ENCODE results near the gene MED29. TPM values are rescaled to one million over a fixed set of nuclear protein-coding genes. Genes with fewer than 3 reads are reported as not detected.

The MED29 gene
- total and polyA plus RNA-seq, 8 donors, result 6.4 to 91.0 (median 21.3) TPM

DNA sequence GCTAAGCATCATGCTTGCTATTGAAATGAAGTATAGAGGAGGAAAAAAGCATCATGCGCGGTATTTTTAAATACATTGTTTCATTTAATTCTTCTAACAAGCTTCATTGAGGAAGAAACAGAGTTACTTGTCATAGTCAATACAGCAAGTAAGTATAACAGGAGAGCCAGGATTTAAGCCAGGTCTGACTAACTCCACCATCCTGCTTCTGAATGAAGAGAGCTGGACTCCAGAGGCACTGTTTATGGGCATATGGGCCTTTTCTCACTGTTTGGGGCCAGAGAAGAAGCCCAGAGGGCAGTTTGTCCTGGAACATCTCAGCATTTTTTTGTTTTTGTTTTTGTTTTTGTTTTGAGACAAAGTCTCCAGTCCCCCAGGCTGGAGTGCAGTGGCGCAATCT, 41.0 kb upstream of the MED29 start:
- H3K4me1 ChIP-seq, result peaks cover 12 to 63% (median 30%) of the 10 kb centered on the region in 4 donors
- no peak for DNase-seq
- no peaks in the 10 kb centered on the region for H3K9me3 ChIP-seq
- no peaks in the 10 kb centered on the region for H3K27me3 ChIP-seq
- intact Hi-C loops (cut with DNase I; ENCODE audit: low total_unique reads), result no loop called here
- no peak overlapping the region for H3K27ac ChIP-seq
- H3K36me3 ChIP-seq, result peaks cover 31 to 85% (median 78%) of the 10 kb centered on the region in 4 donors
- H3K4me3 ChIP-seq, result no peak overlapping the region
- 96 to 99% (median 98%) methylated on average over 3 of the region's 3 CpGs for whole genome bisulfite sequencing, 5 donors
- TF ChIP-seq POLR2A (IDR thresholded peaks at IDR 0.05), result no peak
- no peak for TF ChIP-seq EP300 (IDR thresholded peaks at IDR 0.05)

- H3K4me1 ChIP-seq, result peaks cover 3 to 49% (median 19%) of the 10 kb centered on the region in 4 donors
- H3K4me3 ChIP-seq, result no peak overlapping the region
- H3K27ac ChIP-seq, result peak overlapping the region in 2 of 5 donors; percentile 32 to 53
- 61 to 71% (median 67%) methylated on average over 4 of the region's 4 CpGs for WGBS, 5 donors
- no peaks in the 10 kb centered on the region for H3K9me3 ChIP-seq
- intact Hi-C loops (cut with DNase I; ENCODE audit: low total_unique reads), result no loop called here
- TF ChIP-seq EP300 (IDR thresholded peaks at IDR 0.05) (no peak), POLR2AphosphoS5 (IDR thresholded peaks at IDR 0.05) (no peak), CTCF (IDR thresholded peaks at IDR 0.05) (no peak)
- DNase-seq, result no peak
- H3K36me3 ChIP-seq, result peaks cover 45 to 89% (median 87%) of the 10 kb centered on the region in 4 donors
- H3K27me3 ChIP-seq, result no peaks in the 10 kb centered on the region
Measured at GRCh38 chr19:39351537-39352064, 39.6 kb upstream of the MED29 start.

- TF ChIP-seq CTCF (IDR thresholded peaks at IDR 0.05) (no peak), EP300 (IDR thresholded peaks at IDR 0.05) (no peak), POLR2A (IDR thresholded peaks at IDR 0.05) (no peak), POLR2AphosphoS5 (IDR thresholded peaks at IDR 0.05) (no peak)
- no peak overlapping the region for H3K4me3 ChIP-seq
- peak overlapping the region in 1 of 5 donors; percentile 3 for H3K27ac ChIP-seq
- peaks cover 56 to 98% (median 97%) of the 10 kb centered on the region in 4 donors for H3K36me3 ChIP-seq
- H3K27me3 ChIP-seq, result no peaks in the 10 kb centered on the region
- DNase-seq, result no peak
- H3K9me3 ChIP-seq, result no peaks in the 10 kb centered on the region
- peaks cover 0 to 39% (median 11%) of the 10 kb centered on the region in 4 donors for H3K4me1 ChIP-seq
- WGBS, 5 donors, result 73 to 85% (median 77%) methylated on average over 12 of the region's 12 CpGs
- intact Hi-C loops (cut with DNase I; ENCODE audit: low total_unique reads), result no loop called here
Measured at GRCh38 chr19:39352381-39353255, 38.6 kb upstream of the MED29 start.

DNA sequence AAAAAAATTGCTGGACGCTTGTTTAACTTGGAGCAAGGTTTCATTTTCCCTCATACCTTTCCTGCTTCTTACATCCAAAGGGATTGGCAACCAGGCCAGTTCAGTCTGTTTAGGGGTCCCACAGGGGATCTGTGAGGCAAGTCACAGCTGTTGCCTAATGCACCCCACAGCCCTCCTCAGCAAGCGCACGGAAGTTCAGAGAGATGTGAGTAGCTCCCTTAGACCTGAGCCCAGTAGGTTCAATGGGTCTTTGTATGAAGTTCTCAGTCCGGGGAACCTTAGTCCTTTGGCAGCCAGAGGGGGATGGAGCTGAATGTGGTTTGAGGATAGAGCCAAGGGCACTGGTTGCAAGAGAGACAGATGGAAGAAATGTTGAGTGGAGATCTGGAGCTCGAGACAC, 35.9 kb upstream of the MED29 start:
- Histone ChIP-seq H3K9me3 (no peaks in the 10 kb centered on the region), H3K27me3 (no peaks in the 10 kb centered on the region), H3K36me3 (peaks cover 75 to 100% (median 98%) of the 10 kb centered on the region in 4 donors), H3K4me3 (no peak overlapping the region), H3K27ac (no peak overlapping the region), H3K4me1 (peaks cover 0 to 19% (median 3%) of the 10 kb centered on the region in 4 donors)
- 89 to 94% (median 92%) methylated on average over 5 of the region's 5 CpGs for WGBS, 5 donors
- no peak for TF ChIP-seq POLR2AphosphoS5 (IDR thresholded peaks at IDR 0.05)
- TF ChIP-seq CTCF (IDR thresholded peaks at IDR 0.05), result no peak
- no peak for TF ChIP-seq EP300 (IDR thresholded peaks at IDR 0.05)
- intact Hi-C loops (cut with DNase I; ENCODE audit: low total_unique reads), result no loop called here
- DNase-seq, result no peak

All from stomach (tissue), 9 donors.